Activated CD4-positive, alpha-beta T cell treated with anti-CD3 and anti-CD28 coated beads, Interleukin-2, amount 50 U/mL, for 1 hour (primary cell): ENCODE data around the gene ACD.

Experiments used
- DNase-seq: peaks from one replicate; pipeline ENCODE4 v3.0.0-alpha.2; 2020

Gene ACD

GRCh38 chr16:67661101-67661761 lies 1.2 kb upstream of the ACD start:
- no peak for DNase-seq

- peak; percentile 93 for DNase-seq
These were observed 536 bp upstream of the ACD start, which contains the start of gene PARD6A for GRCh38 chr16:67660564-67661028. Gene PARD6A (plus strand): TSS chr16:67660960. CDS start chr16:67661039, 79 bp downstream.

- no peak for DNase-seq
These were observed 998 bp downstream of the ACD start for GRCh38 chr16:67658849-67659674.

GRCh38 chr16:67657751-67658518 lies 2.1 kb downstream of the ACD start:
- no peak for DNase-seq

GRCh38 chr16:67657017-67657608 lies 2.9 kb downstream of the ACD start:
- no peak for DNase-seq

GRCh38 chr16:67656344-67657016 lies 3.6 kb downstream of the ACD start:
- DNase-seq = no peak

GRCh38 chr16:67655363-67655762 lies 4.7 kb downstream of the ACD start:
- DNase-seq = no peak

GRCh38 chr16:67654403-67654911 lies 5.6 kb downstream of the ACD start:
- DNase-seq = no peak

- no peak for DNase-seq
These were observed 6.2 kb downstream of the ACD start for GRCh38 chr16:67653789-67654402.

GRCh38 chr16:67653128-67653788 lies 6.8 kb downstream of the ACD start:
- no peak for DNase-seq

GRCh38 chr16:67652578-67653127 lies 7.4 kb downstream of the ACD start:
- DNase-seq = no peak

- no peak for DNase-seq
These were observed 8.2 kb downstream of the ACD start for GRCh38 chr16:67651847-67652246.

- DNase-seq = no peak
These were observed 9.0 kb downstream of the ACD start for GRCh38 chr16:67651039-67651438.

- no peak for DNase-seq
These were observed 10.0 kb downstream of the ACD start for GRCh38 chr16:67650023-67650422.

- DNase-seq = no peak
These were observed 10.5 kb downstream of the ACD start for GRCh38 chr16:67649494-67649931.

GRCh38 chr16:67648764-67649407 lies 11.2 kb downstream of the ACD start:
- DNase-seq = no peak

- no peak for DNase-seq
These were observed 11.8 kb downstream of the ACD start for GRCh38 chr16:67648088-67648763.

- DNase-seq = no peak
These were observed 12.4 kb downstream of the ACD start for GRCh38 chr16:67647681-67648080.

- DNase-seq = no peak
These were observed 12.9 kb downstream of the ACD start for GRCh38 chr16:67647111-67647651.
